Measurements from ENCODE around the gene SLC66A2.

DNA sequence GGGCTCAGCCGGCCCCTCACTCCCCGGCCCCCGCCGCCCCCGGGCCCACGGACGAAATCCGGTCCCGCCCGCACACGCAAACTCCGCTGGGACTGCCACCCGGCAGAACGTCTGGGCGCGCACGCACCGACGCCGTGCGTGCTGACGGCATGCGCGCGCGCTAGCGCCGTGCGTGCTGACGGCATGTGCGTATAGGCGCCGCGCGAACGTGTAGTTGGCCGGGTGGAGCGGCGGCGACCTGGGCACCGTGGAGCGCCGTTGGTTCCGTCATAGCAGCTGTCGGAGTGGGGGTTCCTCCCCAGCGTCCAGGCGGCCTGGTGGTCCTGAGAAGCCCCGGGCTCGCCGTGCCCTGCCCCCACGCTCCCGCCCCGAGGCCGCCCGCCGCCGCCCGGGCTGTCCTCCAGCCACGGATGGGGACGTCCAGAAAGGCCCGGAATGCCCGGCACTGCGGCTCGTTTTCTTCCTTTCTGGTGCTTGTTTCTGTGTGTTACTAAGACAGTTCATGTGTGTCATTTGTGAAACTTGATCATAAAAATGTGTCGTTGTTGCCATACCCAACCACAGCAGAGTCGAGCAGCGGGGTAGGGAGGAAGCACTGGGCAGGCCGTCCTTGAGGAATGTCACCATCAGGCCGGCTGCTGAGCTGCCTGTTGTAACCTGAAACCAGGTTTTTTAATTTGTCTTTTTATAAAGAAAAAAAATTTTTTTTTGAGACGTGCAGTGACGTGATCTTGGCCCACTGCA lies 37.2 kb upstream of the SLC66A2 start, which contains the start of gene TXNL4A:
- TF ChIP-seq, protein P1, sequence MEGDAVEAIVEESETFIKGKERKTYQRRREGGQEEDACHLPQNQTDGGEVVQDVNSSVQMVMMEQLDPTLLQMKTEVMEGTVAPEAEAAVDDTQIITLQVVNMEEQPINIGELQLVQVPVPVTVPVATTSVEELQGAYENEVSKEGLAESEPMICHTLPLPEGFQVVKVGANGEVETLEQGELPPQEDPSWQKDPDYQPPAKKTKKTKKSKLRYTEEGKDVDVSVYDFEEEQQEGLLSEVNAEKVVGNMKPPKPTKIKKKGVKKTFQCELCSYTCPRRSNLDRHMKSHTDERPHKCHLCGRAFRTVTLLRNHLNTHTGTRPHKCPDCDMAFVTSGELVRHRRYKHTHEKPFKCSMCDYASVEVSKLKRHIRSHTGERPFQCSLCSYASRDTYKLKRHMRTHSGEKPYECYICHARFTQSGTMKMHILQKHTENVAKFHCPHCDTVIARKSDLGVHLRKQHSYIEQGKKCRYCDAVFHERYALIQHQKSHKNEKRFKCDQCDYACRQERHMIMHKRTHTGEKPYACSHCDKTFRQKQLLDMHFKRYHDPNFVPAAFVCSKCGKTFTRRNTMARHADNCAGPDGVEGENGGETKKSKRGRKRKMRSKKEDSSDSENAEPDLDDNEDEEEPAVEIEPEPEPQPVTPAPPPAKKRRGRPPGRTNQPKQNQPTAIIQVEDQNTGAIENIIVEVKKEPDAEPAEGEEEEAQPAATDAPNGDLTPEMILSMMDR (conservative IDR thresholded peaks at IDR 0.05; ENCODE audit: low read length): no peak
- no peak for TF ChIP-seq EZH2phosphoT487 (IDR thresholded peaks at IDR 0.05; ENCODE audit: borderline replicate concordance)
